ENCODE measurements around the gene TSPO.

Gene TSPO

GRCh38 chr22:43154887-43155536, 3.7 kb downstream of the TSPO start:
- DNase-seq (ENCODE audit: low read depth) = no peak
- TF ChIP-seq CTCF (IDR thresholded peaks at IDR 0.05; ENCODE audit: low read length, missing control alignments) = no peak
- no peak overlapping the region for H3K4me3 ChIP-seq (replicated peaks; ENCODE audit: low read depth, low read length)

GRCh38 chr22:43155789-43156188, 4.4 kb downstream of the TSPO start:
- DNase-seq (ENCODE audit: low read depth) = no peak
- TF ChIP-seq CTCF (IDR thresholded peaks at IDR 0.05; ENCODE audit: low read length, missing control alignments) = no peak
- H3K4me3 ChIP-seq (replicated peaks; ENCODE audit: low read depth, low read length) = no peak overlapping the region

GRCh38 chr22:43156413-43156812, 5.1 kb downstream of the TSPO start:
- no peak overlapping the region for H3K4me3 ChIP-seq (replicated peaks; ENCODE audit: low read depth, low read length)
- TF ChIP-seq CTCF (IDR thresholded peaks at IDR 0.05; ENCODE audit: low read length, missing control alignments) = no peak

GRCh38 chr22:43157874-43158546, 6.7 kb downstream of the TSPO start:
- no peak for DNase-seq (ENCODE audit: low read depth)
- H3K4me3 ChIP-seq (replicated peaks; ENCODE audit: low read depth, low read length) = no peak overlapping the region
- TF ChIP-seq CTCF (IDR thresholded peaks at IDR 0.05; ENCODE audit: low read length, missing control alignments) = no peak

More at GRCh38 chr22:43156413-43156812, 5.1 kb downstream of the TSPO start:
- no peak for DNase-seq (ENCODE audit: low read depth)

- no peak for DNase-seq (ENCODE audit: low read depth)
- no peak overlapping the region for H3K4me3 ChIP-seq (replicated peaks; ENCODE audit: low read depth, low read length)
- TF ChIP-seq CTCF (IDR thresholded peaks at IDR 0.05; ENCODE audit: low read length, missing control alignments) = no peak
Measured at GRCh38 chr22:43158778-43159483, 7.6 kb downstream of the TSPO start.

GRCh38 chr22:43159484-43160178, 8.3 kb downstream of the TSPO start:
- DNase-seq (ENCODE audit: low read depth) = peak; percentile 20
- peak; percentile 22 for TF ChIP-seq CTCF (IDR thresholded peaks at IDR 0.05; ENCODE audit: low read length, missing control alignments)
- no peak overlapping the region for H3K4me3 ChIP-seq (replicated peaks; ENCODE audit: low read depth, low read length)

Measured in fibroblast of pulmonary artery (primary cell).